Measurements from ENCODE around the gene LEFTY1. TPM values are rescaled to one million over a fixed set of nuclear protein-coding genes. Genes with fewer than 3 reads are reported as not detected.

The LEFTY1 gene
- total and polyA plus RNA-seq, 9 of the 15 experiments (the other 6 are each of a cell fraction or from before 2014, with no cell fraction given): 0.07 to 0.24 (median 0.17) TPM; not detected in 5

DNA sequence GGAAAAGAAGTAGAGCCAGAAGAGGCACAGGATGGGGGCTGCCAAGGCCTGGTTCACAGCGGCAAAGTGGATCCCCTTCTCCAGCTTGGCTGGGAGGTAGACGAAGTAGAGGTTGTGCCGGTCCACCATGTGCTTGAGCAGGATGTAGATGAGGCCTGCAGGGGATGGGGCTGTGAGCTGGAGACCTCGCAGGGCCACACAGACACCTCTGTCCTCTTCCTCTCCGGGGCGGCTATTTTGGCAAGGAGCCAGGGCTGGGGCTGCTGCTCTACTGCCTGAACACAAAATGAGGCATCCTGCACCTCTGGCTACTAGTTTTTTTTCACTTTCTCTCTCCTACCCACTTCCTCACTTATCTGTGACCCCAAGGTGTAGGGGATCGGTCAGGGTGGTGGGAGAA lies 39.0 kb downstream of the LEFTY1 start (continued):
- TF ChIP-seq C11orf30 (IDR thresholded peaks at IDR 0.05; ENCODE audit: low read depth) (no peak), ZNF224 (CRISPR knock-in tag; IDR thresholded peaks at IDR 0.05) (no peak), TCF3 (CRISPR knock-in tag; IDR thresholded peaks at IDR 0.05) (peak; percentile 45), POLR2H (tag; IDR thresholded peaks at IDR 0.05; ENCODE audit: low read depth) (no peak), POLR3G (IDR thresholded peaks at IDR 0.05; ENCODE audit: extremely low read depth, insufficient read length, insufficient replicate concordance) (no peak), SMC3 (conservative IDR thresholded peaks at IDR 0.05; ENCODE audit: insufficient read depth, low read depth, low read length) (no peak), ETV6 (IDR thresholded peaks at IDR 0.05; ENCODE audit: borderline replicate concordance in 1 of 2, low read depth in 2 of 2, low read length in 1 of 2) (no peak), ETV6 (CRISPR knock-in tag; IDR thresholded peaks at IDR 0.05; ENCODE audit: borderline replicate concordance) (no peak), NFIX (CRISPR knock-in tag; IDR thresholded peaks at IDR 0.05; ENCODE audit: low read depth) (peak; percentile 92), CEBPG (CRISPR knock-in tag; IDR thresholded peaks at IDR 0.05) (no peak), CEBPG (tag; conservative IDR thresholded peaks at IDR 0.05 in 1 of 2, IDR thresholded peaks at IDR 0.05 in 1 of 2) (no peak), SMAD1 (IDR thresholded peaks at IDR 0.05; ENCODE audit: low read depth, low read length, partially characterized antibody) (peak; percentile 57)
- TF ChIP-seq, protein P1, sequence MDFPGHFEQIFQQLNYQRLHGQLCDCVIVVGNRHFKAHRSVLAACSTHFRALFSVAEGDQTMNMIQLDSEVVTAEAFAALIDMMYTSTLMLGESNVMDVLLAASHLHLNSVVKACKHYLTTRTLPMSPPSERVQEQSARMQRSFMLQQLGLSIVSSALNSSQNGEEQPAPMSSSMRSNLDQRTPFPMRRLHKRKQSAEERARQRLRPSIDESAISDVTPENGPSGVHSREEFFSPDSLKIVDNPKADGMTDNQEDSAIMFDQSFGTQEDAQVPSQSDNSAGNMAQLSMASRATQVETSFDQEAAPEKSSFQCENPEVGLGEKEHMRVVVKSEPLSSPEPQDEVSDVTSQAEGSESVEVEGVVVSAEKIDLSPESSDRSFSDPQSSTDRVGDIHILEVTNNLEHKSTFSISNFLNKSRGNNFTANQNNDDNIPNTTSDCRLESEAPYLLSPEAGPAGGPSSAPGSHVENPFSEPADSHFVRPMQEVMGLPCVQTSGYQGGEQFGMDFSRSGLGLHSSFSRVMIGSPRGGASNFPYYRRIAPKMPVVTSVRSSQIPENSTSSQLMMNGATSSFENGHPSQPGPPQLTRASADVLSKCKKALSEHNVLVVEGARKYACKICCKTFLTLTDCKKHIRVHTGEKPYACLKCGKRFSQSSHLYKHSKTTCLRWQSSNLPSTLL (IDR thresholded peaks at IDR 0.05): no peak
- TF ChIP-seq, protein P2, sequence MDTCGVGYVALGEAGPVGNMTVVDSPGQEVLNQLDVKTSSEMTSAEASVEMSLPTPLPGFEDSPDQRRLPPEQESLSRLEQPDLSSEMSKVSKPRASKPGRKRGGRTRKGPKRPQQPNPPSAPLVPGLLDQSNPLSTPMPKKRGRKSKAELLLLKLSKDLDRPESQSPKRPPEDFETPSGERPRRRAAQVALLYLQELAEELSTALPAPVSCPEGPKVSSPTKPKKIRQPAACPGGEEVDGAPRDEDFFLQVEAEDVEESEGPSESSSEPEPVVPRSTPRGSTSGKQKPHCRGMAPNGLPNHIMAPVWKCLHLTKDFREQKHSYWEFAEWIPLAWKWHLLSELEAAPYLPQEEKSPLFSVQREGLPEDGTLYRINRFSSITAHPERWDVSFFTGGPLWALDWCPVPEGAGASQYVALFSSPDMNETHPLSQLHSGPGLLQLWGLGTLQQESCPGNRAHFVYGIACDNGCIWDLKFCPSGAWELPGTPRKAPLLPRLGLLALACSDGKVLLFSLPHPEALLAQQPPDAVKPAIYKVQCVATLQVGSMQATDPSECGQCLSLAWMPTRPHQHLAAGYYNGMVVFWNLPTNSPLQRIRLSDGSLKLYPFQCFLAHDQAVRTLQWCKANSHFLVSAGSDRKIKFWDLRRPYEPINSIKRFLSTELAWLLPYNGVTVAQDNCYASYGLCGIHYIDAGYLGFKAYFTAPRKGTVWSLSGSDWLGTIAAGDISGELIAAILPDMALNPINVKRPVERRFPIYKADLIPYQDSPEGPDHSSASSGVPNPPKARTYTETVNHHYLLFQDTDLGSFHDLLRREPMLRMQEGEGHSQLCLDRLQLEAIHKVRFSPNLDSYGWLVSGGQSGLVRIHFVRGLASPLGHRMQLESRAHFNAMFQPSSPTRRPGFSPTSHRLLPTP (IDR thresholded peaks at IDR 0.05; ENCODE audit: borderline replicate concordance, extremely low read depth, insufficient read length): no peak
- TF ChIP-seq, protein P3, sequence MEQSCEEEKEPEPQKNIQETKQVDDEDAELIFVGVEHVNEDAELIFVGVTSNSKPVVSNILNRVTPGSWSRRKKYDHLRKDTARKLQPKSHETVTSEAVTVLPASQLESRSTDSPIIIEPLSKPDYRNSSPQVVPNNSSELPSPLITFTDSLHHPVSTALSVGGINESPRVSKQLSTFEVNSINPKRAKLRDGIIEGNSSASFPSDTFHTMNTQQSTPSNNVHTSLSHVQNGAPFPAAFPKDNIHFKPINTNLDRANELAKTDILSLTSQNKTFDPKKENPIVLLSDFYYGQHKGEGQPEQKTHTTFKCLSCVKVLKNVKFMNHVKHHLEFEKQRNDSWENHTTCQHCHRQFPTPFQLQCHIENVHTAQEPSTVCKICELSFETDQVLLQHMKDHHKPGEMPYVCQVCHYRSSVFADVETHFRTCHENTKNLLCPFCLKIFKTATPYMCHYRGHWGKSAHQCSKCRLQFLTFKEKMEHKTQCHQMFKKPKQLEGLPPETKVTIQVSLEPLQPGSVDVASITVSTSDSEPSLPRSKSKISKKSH (CRISPR knock-in tag; IDR thresholded peaks at IDR 0.05): no peak
- TF ChIP-seq, protein P4, sequence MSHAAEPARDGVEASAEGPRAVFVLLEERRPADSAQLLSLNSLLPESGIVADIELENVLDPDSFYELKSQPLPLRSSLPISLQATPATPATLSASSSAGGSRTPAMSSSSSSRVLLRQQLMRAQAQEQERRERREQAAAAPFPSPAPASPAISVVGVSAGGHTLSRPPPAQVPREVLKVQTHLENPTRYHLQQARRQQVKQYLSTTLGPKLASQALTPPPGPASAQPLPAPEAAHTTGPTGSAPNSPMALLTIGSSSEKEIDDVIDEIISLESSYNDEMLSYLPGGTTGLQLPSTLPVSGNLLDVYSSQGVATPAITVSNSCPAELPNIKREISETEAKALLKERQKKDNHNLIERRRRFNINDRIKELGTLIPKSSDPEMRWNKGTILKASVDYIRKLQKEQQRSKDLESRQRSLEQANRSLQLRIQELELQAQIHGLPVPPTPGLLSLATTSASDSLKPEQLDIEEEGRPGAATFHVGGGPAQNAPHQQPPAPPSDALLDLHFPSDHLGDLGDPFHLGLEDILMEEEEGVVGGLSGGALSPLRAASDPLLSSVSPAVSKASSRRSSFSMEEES (CRISPR knock-in tag; IDR thresholded peaks at IDR 0.05): no peak
- TF ChIP-seq, protein P5, sequence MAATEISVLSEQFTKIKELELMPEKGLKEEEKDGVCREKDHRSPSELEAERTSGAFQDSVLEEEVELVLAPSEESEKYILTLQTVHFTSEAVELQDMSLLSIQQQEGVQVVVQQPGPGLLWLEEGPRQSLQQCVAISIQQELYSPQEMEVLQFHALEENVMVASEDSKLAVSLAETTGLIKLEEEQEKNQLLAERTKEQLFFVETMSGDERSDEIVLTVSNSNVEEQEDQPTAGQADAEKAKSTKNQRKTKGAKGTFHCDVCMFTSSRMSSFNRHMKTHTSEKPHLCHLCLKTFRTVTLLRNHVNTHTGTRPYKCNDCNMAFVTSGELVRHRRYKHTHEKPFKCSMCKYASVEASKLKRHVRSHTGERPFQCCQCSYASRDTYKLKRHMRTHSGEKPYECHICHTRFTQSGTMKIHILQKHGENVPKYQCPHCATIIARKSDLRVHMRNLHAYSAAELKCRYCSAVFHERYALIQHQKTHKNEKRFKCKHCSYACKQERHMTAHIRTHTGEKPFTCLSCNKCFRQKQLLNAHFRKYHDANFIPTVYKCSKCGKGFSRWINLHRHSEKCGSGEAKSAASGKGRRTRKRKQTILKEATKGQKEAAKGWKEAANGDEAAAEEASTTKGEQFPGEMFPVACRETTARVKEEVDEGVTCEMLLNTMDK (IDR thresholded peaks at IDR 0.05; ENCODE audit: borderline replicate concordance, insufficient read depth, low read depth, low read length, poor library complexity, severe bottlenecking): no peak

All from K562 (cell line).